ENCODE results near the gene DLGAP1.
A peak's percentile ranks its signal among the peaks of the same experiment; 100 is the strongest.

DLGAP1 gene

DNA sequence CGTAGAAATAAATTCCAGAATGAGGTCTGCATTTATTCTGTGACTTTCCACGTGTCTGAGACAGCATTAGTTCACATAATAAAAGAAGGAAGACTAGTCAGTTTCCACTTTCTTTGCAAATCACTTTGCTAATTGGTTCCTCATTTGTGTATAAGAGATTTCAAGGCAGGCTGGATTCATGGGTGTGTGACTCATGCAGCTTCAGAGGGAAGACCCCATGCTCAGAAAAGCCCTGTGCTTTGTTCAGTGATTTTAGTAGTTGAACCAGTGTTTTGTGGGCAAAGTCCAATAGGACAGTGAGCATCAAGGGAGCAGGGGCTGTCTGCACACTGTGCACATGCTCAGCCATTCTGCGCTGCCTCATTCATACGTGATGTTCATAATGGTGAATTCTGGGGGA is 297.8 kb downstream of the DLGAP1 start:
- no peak for DNase-seq (ENCODE audit: low read depth)

DNA sequence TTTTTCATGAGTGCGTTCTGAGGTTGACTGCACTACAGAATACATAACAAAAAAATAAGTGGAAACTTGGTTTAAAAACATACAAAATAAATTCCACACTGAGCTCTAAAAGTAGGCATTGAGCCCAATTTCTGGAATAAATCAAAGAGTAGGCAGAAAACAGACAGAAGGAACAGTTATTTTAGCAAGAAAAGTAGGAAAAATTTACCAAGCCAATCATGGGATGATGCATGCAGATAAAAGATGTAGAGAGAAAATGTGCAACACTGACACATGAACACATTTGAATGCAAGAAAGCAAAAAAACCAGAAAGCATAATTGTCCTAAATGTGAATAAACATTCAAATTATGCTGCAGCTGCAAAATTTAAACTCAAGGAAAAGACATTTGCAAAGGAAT is 308.3 kb downstream of the DLGAP1 start:
- DNase-seq (ENCODE audit: low read depth): no peak

DNA sequence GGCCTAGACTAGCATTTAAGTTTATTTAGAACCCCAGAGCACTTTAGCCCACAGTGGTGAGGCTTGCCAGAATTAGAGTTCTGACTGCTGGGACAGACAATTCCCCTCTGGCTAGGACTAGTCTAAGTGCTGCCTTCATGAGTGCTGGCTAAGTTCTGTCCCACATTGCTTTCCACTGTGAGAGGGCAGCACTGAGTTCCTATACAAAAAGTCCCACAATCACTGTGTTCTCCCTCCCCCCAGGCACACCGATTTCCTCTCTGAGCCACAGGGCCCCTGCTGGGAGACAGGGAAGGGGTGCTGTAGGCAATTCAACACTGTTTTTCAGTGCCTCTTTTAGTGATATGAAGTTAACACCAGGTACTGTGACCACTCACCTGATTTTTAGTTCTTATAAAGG is 310.9 kb downstream of the DLGAP1 start:
- no peak for DNase-seq (ENCODE audit: low read depth)

DNA sequence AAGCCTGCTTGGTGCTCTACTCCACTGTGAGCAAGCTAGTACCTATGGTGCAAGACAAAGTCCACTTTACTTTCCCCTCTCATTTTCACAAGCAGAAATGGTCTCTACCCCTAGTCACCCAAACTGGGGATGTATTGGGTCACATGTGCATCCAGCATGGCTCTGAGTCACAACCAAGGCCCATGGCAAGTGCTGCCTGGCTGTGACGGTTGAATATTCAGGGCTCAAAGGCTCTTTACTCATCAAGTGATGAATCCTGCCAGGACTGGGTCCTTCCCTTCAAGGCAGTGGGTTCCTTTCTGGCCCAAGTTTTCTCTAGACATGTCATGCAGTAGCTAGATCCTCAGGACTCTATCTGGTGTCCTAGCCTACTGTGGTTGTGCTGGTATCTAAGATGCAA is 311.5 kb downstream of the DLGAP1 start:
- no peak for DNase-seq (ENCODE audit: low read depth)

DNA sequence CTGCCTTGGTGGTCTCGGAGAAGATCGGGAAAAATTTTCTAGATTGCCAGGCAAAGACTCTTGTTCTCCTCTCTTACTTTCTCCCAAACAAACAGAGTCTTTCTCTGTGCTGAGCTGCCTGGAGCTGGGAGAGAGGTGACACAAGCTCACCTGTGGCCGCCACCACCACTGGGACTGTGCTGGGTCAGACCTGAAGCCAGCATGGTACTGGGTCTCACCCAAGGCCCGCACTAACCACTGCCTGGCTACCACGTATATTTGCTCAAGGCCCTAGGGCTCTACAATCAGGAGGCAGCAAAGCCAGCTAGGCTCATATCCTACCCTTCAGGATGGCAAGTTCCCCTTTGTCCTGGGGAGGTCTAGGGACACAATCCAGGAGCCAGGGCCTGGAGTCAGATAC is 312.2 kb downstream of the DLGAP1 start:
- DNase-seq (ENCODE audit: low read depth): no peak

DNA sequence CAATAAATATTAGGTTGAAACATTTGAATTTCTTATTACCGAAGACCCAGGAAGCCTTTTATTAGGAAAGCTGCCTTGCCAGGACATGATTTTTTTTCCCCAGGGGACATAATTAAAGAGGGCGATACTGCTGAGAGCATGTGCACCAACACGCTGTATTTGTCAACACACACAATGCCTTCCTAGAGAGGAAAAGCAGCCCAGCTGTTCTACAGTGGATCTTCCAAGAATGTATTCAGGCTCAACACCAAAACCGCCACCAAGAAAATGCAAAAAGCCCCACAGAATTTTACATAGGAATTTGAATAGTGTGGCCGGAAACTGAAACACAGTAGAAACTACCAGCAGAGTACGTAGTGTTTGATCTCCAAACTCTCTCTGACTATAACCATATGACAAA is 320.4 kb downstream of the DLGAP1 start:
- DNase-seq (ENCODE audit: low read depth): no peak

DNA sequence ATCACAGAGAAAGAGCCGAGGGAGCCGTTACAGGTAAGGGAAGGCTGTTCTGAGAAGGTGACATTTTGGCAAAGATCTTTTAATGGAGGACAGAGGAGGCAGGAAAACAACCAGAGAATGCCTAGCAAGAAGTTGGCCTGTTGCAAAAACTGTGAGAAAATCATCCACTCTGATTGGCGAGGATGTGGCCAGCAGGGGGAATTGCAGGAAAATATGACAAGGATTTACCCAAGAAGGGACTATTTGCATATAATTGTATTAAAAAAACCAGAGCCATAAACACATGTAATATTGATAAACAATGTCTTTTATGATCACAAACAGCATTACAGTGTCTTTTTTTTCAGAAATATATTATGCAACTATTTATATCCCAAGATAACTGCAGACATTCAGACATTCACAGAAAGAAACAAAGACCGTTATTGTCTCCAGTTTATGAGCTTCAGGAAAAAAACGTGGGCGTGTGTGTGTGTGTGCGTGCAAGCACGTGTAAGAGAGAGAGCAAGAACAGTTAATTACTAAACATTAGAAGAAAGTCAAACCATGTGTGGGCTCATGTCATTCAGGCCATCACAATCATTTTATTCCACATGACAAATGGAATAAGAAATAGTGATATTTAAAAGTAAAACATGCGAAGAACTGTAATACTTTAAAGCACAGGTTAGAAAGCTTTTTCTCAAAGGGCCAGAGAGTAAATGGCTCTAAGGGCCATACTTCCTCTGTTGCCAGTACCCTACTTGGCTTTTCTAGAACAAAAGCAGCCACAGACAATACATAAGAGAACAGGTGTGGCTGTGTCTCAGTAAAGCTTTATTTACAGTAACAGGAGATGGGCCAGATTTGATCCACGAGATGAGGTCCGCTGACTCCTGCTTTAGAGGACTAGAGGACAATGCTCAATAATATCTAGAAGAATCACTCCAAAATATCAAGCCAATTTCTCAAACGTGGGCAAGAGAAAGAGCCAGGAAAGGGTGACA is 324.1 kb downstream of the DLGAP1 start:
- DNase-seq (ENCODE audit: low read depth): no peak

DNA sequence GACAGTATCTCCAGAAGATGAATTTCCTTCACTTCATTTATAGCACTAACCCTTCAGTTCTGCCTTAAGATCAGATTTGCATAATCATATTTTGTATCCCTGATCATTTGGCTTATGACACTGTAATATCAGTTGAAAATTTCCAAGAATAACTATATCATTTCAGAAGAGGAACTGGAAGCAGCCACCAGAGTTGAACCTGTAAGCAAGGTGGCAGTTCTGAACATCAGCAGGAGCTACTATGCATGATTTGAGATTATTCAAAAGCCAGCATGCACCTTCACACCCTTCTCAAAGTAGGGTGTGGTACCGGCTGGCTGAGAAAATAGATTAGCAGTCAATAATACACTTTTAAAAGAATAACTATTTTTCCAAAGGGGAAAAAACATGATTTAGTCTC is 328.2 kb downstream of the DLGAP1 start:
- DNase-seq (ENCODE audit: low read depth): no peak

DNA sequence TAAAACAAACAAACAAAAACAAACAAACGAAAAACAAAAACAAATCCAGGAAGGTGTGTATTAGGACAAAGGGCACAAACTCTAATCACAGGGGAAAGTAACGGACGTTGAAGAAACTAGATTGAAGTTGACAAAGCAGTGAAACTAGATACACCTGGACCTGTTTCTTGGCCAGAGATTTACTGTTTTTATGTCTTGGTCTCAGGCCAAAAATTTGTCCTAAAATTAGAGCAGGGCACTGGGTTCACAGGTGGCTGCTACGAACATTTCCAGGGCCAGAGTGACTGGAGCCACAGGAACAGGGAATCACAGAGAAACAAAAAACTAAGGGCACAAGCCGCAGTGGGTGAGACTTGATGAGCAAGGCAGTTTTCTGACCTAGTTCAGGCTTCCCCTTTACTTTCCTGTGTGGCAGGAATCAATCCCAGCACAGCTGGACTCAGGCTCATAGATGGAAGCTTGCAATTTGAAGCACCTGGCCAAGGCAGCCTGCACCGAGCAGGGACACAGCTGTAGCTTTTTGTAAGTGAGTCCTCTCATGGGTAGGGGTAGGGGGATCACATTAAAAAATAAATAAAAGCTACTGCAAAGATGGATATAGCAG is 329.4 kb downstream of the DLGAP1 start:
- DNase-seq (ENCODE audit: low read depth): no peak

DNA sequence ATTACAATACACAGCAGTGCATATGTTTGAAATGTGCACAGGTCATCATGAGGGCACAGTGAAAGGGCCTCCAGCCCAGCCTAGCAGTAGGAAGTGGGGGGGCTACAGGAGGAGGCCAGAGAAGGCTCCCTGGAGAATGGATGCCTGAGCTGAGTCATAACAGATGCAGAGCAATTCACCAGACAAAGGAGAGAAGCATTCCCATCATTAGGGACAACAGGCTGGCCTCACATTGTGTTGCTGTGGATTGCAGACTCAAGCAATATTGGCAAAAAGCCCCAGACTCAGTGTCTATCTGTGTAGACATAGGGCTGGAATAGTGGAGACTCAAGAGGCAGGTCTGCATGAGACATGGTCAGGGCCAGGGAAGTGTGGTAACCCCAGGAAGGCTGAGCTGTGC is 329.9 kb downstream of the DLGAP1 start:
- DNase-seq (ENCODE audit: low read depth): no peak

DNA sequence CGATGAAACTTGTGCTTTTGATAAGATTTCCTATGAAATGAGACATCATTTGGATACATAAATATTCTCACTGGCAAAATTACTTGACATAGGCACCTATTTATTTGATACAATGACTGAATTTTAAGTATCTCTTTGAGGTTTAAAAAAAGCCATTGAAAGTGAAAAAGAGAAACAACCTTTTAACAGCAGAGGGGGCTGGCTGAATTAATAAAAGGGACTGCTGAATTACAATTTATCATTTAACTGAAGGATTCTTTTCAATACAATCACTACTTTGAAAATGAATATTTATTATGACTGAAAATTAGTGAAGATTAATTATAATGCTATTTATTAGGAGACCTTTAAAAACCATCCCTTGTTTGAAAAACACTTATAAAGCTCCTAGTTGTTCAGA is 335.3 kb downstream of the DLGAP1 start:
- DNase-seq (ENCODE audit: low read depth): no peak

DNA sequence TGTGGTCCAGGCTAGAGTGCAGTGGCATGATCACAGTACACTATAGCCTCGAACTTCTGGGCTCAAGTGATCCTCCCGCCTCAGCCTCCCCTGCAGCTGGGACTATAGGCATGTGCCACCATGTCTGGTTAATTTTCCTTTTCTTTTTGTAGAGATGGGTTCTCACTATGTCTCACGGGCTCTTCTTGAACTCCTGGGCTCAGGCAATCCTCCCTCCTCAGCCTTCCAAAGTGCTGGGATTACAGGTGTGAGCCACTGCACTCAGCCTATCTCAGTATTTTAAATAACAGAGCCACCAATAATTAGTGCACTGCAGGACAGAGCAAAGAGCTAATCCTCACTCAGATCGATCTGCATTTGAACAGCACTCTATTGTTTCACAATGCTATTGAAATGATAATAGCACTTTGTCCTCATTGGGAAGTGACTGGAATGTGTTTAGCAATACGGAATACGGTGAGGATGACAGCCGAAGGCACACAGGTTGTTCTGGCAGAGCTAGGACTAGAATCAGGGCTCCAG is 335.9 kb downstream of the DLGAP1 start:
- no peak for DNase-seq (ENCODE audit: low read depth)

DNA sequence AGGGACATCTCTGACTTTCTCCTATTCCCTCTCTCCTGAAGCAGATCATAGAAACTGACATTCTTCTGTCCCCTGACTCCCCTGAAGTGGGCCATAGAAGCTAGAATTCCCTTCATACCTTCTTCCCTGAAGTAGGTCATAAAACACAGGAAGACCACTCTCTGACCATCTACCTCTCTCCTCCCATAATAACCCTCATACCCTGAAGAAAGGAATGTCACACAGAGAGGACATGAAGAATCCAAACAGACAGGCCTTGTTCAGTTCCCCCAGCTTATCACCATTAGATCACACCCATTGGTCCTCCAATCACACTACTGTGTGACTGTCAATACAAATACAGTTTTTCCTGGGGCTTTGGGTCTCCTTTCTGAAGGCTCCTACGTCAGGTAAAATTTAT is 347.1 kb downstream of the DLGAP1 start:
- no peak for DNase-seq (ENCODE audit: low read depth)

DNA sequence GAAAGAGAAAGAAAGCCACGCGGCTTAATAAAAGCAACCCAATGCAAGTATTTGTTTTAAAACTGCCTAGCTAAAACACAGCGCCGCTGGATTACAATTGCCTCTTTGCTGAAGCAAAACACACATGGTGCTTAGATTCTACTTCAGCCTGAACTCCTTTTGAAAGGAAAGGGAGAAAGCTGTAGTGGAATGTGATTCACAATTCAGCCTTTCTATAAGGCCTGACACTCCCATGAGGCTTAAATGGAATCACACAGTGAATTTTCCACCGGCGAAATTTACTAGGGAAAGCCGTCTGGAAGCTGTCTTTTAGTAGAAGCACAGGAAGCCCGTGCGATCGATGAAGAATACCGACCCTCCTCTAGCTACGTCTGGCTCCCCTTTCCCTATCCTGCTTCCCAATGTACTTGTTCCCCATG is 348.0 kb downstream of the DLGAP1 start:
- no peak for DNase-seq (ENCODE audit: low read depth)

DNA sequence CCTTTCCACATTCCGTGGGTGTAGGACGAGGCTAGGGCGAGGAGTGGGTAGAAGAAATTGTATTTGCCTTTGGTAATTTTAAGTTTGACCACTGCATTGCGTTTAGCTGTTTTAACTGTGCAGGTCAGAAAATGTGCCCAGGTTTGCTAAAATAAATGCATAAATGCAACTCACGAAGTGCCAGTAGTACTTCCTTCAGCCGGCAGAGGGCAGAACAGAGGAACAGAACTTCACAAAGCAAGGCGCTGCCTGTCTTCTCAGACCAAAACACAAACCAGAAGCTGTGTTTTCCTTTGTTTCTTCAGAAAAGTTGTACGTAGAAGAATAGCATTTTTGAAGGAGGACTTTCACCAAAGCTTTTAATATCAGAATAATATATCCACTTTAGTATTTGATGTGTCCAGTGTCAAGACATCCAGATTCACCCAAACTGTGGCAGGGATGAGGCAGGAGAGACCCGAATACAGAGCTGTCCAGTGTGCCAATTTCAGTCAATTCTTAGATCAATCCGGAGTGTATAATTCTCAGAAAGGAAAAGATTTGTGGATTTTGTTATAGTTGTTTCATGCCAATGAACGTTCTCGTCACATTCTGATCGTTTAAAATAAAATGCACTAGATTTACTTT is 348.6 kb downstream of the DLGAP1 start:
- DNase-seq (ENCODE audit: low read depth): peak; percentile 33

DNA sequence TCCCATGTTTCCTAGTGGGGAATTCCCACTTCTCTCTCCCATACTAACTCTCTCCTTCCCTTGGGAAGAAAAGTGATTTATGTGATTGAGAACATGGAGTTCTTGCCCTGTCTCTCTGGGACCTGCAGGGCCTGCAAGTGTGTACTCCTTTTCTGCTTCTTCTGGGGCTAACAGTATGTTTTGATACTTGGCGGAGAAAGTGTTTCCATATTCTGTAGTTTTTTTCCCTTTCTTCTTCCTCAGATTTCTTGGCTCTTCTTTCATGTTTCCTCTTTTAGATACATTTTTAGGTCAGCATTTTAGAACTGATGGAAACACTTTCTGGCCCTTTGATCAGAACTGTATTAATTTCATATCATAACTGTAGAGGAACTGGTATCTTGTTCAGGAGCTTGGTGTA is 352.2 kb downstream of the DLGAP1 start:
- no peak for DNase-seq (ENCODE audit: low read depth)

DNA sequence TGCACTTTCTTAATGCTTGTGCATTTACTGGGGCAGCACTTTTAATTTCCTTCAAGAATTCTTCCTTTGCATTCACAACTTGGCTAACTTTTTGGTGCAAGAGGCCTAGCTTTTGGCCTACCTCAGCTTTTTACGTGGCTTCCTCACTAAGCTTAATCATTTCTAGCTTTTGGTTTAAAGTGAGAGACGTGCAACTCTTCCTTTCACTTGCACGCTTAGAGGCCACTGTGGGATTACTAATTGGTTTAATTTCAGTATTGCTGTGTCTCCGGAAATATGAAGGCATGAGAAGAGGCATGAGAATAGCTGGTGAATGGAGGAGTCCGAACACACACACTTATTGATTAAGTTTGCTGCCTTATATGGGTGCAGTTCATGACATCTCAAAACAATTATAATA is 354.1 kb downstream of the DLGAP1 start:
- DNase-seq (ENCODE audit: low read depth): no peak

DNA sequence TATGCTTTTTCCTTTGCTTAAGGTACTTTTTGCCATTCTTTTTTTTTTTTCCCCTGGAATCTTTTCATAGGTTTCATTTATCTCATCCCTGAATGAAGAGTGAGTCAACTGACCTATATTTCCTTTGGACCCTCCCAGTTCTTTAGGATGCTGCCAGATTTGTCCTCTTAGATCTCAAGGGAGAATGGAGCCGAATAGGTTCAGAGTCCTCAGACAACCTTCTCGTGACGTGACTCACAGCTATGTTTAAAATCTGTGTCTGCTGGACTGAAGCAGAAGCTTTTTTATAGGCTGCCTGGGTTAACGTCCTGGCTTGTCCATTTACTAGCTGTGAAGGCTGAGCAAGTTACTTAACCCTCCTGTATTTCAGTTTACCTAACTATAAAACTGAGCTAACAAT is 358.6 kb downstream of the DLGAP1 start:
- DNase-seq (ENCODE audit: low read depth): no peak

DNA sequence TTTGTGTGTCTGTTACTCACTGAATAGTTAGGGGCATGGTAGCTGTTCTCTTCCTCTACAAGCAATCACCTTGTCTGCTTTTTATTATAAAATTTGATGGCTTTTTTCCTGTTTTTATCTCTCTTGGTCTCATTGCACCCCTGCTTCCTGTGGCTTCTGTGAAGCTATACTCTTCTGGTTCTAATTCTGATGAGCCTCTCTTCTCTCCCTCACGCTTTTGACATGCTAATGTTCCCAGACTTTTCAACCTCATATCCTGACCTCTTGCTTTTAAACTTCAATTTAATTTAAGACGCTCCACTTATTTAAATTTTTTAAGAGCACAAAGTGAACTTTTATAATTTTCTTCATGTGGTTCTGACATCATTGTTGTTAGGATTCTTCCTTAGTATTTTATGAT is 361.4 kb downstream of the DLGAP1 start:
- no peak for DNase-seq (ENCODE audit: low read depth)

DNA sequence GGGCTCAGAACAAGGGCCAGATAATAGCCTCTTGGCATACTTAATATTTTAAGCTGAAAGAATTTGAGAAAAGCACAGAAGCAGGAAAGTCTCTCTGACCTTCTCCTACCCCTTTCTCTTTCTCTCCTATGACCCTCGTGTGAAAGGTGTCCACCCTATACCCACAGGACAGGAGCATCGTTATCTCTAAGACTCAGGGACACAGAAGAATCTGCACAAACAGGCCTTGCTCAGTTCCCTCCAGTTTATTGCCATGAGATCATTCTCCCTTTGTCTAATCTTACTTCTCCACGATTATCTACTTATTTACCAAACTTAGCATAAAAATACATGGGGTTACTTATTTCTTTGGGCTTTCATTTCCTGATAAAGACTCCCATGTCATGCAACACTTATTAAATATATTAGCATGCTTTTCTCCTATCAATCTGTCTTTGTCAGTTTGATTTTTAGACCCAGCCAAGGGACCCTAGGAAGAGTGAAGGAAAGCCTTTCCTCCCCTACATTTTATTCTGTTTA is 370.7 kb downstream of the DLGAP1 start:
- no peak for DNase-seq (ENCODE audit: low read depth)

DNA sequence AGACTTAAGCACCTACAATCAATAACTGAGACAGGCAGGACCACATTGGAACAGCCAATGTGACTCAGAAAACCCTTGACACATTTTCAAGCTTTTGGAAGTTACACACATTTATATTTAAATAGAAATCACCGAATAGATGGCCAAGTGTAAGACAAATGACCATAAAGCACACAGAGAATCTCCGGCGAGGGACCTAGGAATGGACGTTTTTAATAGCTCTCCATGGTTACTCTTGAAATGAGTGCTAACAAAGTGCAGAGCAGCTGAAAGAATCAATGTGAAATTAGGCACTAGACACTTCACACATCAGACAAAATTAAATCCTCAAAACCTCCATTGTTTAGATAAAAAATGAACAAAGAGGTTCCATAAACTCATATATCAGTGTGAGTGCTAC is 376.9 kb downstream of the DLGAP1 start:
- DNase-seq (ENCODE audit: low read depth): no peak

DNA sequence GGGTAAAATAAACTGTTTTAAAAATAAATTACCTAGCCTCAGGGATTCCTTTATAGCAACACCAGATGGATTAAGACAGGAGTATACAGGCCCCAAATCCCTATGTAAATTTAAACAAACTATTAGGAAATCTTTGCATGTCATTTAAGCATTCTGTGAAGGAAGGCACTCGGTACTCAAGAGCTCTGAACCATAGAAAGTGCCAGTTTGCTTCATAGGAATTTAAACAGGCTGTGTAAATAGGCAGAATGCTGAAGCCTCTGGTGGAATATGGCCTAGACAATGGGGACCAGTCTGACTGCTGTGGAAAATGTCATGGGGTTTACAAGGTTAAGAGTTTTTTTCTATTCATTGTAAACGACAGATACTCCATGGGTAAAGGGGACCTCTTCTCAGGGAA is 377.4 kb downstream of the DLGAP1 start:
- DNase-seq (ENCODE audit: low read depth): no peak

DNA sequence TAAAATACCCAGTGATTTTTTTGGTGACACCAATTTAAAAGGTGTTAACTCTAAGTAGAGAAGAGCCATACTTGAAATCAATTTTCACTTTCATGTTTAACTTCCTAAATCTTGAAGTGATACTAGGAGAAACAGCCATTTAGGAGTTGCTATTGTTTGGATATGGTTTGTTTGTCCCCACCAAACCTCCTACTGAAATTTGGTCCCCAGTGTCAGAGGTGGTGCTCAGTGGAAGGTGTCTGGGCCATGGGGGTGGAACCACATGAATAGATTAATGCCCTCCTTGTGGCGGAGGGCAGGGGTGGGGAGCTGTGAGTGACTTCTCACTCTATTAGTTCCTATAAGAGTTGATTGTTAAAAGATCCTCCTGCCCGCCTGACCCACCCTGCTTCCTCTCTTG is 377.9 kb downstream of the DLGAP1 start:
- no peak for DNase-seq (ENCODE audit: low read depth)

Data from HS-27A (cell line).